HUES6 (cell line): Measurements from ENCODE around the gene GNAI3.

Experiments
- H3K27ac ChIP-seq: 2 replicates; pipeline ENCODE4 v1.7.0; 2013; ENCODE audit warnings: low read depth, mild to moderate bottlenecking, low read length, inconsistent platforms
- H3K27me3 ChIP-seq: 2 replicates; pipeline ENCODE4 v1.6.1; 2013; ENCODE audit warnings: low read length; ENCODE audit not compliant: control insufficient read depth, insufficient read depth
- H3K36me3 ChIP-seq: 2 replicates; pipeline ENCODE4 v1.6.1; 2013; ENCODE audit warnings: low read length; ENCODE audit not compliant: control insufficient read depth, insufficient read depth
- H3K4me1 ChIP-seq: 2 replicates; pipeline ENCODE4 v1.6.1; 2013; ENCODE audit warnings: low read length; ENCODE audit not compliant: control insufficient read depth, insufficient read depth
- H3K4me3 ChIP-seq: 2 replicates; pipeline ENCODE4 v1.5.1; 2013; ENCODE audit warnings: low read depth, low read length
- H3K9ac ChIP-seq: one replicate; pipeline ENCODE4 v1.6.1; 2013; ENCODE audit warnings: mild to moderate bottlenecking, low read length
- H3K9me3 ChIP-seq: 2 replicates; pipeline ENCODE4 v1.6.1; 2013; ENCODE audit warnings: low read depth, low read length; ENCODE audit not compliant: control insufficient read depth, insufficient read depth

The GNAI3 gene

DNA sequence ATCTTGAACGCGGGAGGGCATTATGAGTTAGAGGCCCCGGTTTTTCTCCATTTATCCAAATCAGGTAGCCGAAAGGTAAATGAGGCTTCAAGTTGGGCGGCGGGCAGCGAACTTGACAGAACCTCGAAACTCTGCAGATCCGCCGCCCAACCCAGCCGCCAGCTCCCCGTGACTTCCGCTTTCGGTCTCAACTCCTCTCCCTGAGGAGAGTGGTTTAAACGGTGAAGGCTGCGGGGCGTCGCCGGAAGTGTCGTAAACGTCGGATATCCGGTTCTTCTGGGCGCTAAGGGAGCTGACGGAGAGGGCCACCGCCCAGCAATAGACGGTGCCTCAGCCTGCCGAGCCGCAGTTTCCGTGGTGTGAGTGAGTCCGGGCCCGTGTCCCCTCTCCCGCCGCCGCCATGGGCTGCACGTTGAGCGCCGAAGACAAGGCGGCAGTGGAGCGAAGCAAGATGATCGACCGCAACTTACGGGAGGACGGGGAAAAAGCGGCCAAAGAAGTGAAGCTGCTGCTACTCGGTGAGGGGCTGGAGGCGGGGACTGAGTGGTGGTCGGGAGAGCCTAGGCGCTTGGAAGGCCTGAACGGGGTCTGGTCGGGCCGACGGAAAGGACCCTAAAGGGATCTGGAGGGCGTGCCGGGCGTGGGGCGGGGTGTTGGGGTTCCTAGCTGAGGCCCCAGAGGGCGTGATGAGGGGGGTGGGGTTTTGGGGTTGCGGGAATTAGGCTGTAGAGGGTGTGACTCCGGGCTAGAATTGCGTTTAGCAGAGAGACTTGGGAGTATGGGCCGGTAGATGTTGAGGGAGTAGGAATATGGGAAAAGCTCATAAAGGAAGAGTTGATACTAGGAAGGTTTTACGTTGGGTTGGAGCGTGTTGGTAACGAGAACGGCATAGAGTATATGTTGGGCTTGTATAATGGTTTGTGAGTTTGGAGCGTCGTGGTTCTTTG, at the start of gene GNAI3:
Gene GNAI3 (plus strand): TSS at position 295 of the 947 bp plus-strand sequence. CDS start 106 bp downstream, at position 401.
- Histone ChIP-seq H3K36me3 (no peaks in the 10 kb centered on the region), H3K9me3 (no peaks in the 10 kb centered on the region), H3K27ac (peak within 1 kb of the TSS; percentile 76), H3K4me3 (peak within 1 kb of the TSS; percentile 99), H3K27me3 (no peaks in the 10 kb centered on the region), H3K4me1 (peaks cover 13% of the 10 kb centered on the region), H3K9ac (peak within 1 kb of the TSS; percentile 97)

- Histone ChIP-seq H3K9ac (no peak overlapping the region), H3K4me3 (no peak overlapping the region), H3K9me3 (no peaks in the 10 kb centered on the region), H3K27me3 (no peaks in the 10 kb centered on the region), H3K4me1 (peaks cover 17% of the 10 kb centered on the region), H3K27ac (no peak overlapping the region), H3K36me3 (peaks cover 16% of the 10 kb centered on the region)
These were observed 49.3 kb upstream of the GNAI3 start for GRCh38 chr1:109499081-109499480.

DNA sequence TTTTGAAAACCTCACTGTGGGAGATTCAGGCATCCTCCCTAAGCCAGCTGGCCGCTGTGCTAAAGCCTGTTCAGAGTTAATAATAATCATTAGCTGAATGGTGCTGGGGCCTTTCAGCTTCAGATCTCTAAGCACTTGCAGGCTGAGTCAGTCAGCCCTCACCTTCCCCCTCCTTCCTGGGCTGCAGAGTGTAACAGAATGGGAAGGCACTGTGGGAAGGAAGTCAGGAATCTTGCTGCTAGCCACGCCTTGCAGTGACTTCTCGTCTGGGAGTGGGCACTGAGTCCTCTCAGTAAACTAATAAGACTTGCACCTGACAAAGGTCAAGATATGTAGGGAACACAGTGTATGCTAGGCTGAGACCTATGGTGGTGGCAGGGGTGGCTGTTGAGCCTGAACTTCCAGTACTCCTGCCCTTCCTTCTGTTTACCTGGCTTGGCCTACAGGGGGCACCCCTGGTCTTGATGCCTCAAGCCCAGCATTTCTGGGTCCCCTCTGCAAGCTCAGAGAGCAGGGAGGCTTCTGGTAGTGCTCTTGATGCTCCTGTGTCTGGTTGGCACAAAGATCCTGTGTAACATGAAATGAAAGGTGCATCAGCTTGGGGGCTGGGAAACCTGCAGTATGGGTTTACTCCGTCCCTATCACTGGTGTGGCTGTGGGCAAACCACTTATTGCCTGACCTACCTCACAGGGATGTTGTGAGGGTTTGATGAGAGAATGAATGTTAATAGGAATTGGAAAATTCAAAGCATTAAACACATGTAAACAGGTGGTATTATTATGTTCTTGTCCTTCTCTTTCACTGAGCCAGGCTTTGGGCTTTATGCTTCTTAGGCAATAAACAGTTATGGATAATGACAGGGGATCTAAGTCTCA, 48.5 kb upstream of the GNAI3 start:
- H3K9me3 ChIP-seq = no peaks in the 10 kb centered on the region
- peaks cover 17% of the 10 kb centered on the region for H3K4me1 ChIP-seq
- no peak overlapping the region for H3K9ac ChIP-seq
- peaks cover 16% of the 10 kb centered on the region for H3K36me3 ChIP-seq
- no peak overlapping the region for H3K27ac ChIP-seq
- H3K4me3 ChIP-seq = no peak overlapping the region
- no peaks in the 10 kb centered on the region for H3K27me3 ChIP-seq

- no peak overlapping the region for H3K9ac ChIP-seq
- H3K4me1 ChIP-seq = peaks cover 17% of the 10 kb centered on the region
- no peak overlapping the region for H3K4me3 ChIP-seq
- H3K27me3 ChIP-seq = peaks cover 2% of the 10 kb centered on the region; the same call in 1 of the 2 replicates
- H3K9me3 ChIP-seq = no peaks in the 10 kb centered on the region
- H3K27ac ChIP-seq = no peak overlapping the region
- peaks cover 12% of the 10 kb centered on the region for H3K36me3 ChIP-seq
These were observed 47.5 kb upstream of the GNAI3 start for GRCh38 chr1:109500941-109501381.

DNA sequence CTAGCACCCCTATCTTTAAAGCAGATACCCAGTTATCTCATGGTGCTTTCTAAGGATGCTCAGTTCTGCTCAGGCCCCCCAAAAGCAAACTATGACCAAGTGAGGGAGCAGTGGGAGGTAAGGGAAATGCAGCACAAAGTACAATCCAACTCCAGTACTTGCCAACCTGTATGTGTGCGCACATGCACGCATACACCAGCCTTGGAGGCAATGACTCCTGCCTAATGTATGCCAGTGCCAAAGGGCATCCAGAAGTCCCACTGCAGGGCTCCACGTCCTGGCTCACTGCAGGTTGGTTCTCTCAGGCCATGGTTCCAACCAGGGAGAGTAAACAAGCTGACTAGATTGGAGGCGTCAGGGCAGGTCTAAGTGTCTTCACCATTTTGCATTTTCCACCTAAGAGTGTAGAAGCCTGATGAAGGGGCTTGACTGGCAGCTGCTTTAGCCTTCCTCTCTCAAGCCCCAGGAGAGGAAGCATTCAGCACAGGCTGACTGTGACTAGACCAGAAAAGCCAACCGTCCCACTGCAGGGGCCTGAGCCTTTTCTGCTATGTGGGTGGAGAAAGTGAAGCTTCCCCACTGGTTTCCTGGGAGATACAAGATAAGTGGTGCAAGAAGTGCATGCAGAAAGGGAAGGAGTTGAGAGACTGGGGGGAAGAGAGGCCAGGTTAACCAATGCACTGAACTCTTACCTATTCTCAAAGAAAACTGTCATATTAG, 46.6 kb upstream of the GNAI3 start:
- Histone ChIP-seq H3K9me3 (no peaks in the 10 kb centered on the region), H3K9ac (no peak overlapping the region), H3K4me1 (peaks cover 17% of the 10 kb centered on the region), H3K36me3 (peaks cover 4% of the 10 kb centered on the region; the same call in 1 of the 2 replicates), H3K27me3 (peaks cover 11% of the 10 kb centered on the region; the same call in 1 of the 2 replicates), H3K27ac (no peak overlapping the region), H3K4me3 (no peak overlapping the region)

DNA sequence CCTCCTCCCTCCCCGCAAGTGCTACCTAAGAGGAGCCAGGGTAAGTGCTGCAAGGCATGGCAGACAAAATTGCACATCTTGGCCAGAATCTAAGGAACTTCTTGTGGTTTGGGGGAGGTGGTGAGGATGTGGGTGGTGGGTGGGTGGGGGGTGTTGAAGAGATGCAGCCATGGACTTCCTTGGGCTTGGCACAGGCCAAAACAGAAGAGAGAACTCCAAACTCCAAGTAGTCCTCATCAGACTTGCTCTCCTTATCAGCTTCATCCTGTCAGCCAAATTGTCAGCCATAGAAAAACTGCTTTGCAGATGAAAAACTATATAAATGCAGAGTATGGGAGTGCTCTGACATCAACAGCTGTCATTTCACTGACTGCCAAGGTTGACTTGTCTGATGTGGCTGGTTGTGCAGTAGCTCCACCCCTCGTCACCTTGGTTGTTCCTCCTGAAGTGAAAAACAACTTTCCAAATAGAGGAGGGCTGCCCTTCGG, 46.0 kb upstream of the GNAI3 start:
- Histone ChIP-seq H3K9ac (no peak overlapping the region), H3K36me3 (peaks cover 4% of the 10 kb centered on the region; the same call in 1 of the 2 replicates), H3K27ac (no peak overlapping the region), H3K4me1 (peaks cover 16% of the 10 kb centered on the region), H3K4me3 (no peak overlapping the region), H3K27me3 (peaks cover 17% of the 10 kb centered on the region; the same call in 1 of the 2 replicates), H3K9me3 (no peaks in the 10 kb centered on the region)

- Histone ChIP-seq H3K27me3 (peaks cover 32% of the 10 kb centered on the region), H3K27ac (no peak overlapping the region), H3K4me3 (no peak overlapping the region), H3K9ac (no peak overlapping the region), H3K36me3 (peaks cover 4% of the 10 kb centered on the region; the same call in 1 of the 2 replicates), H3K4me1 (peaks cover 4% of the 10 kb centered on the region), H3K9me3 (no peaks in the 10 kb centered on the region)
These were observed 44.5 kb upstream of the GNAI3 start for GRCh38 chr1:109503935-109504334.

DNA sequence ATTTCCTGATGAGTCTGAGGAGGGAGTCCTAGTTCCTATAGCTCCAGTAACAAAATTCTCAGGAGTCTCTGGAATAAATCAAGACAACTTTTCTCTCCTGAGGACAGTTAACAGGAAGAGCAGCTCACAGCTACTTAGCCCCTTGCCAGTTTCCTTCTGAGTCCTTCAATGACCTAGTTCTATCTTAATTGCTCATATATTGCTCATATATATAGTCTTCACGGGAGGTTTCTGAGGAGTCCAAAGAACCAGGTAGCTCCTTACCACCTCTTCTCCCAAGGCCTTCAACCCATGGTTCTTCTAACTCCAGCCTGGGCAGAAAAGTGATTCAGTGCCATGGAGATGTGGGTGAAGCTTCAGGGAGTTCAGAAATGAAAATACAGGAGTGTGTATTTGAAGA, 43.4 kb upstream of the GNAI3 start:
- Histone ChIP-seq H3K9me3 (no peaks in the 10 kb centered on the region), H3K36me3 (peaks cover 4% of the 10 kb centered on the region; the same call in 1 of the 2 replicates), H3K27ac (no peak overlapping the region), H3K9ac (no peak overlapping the region), H3K4me3 (no peak overlapping the region), H3K27me3 (peaks cover 42% of the 10 kb centered on the region), H3K4me1 (no peaks in the 10 kb centered on the region)

DNA sequence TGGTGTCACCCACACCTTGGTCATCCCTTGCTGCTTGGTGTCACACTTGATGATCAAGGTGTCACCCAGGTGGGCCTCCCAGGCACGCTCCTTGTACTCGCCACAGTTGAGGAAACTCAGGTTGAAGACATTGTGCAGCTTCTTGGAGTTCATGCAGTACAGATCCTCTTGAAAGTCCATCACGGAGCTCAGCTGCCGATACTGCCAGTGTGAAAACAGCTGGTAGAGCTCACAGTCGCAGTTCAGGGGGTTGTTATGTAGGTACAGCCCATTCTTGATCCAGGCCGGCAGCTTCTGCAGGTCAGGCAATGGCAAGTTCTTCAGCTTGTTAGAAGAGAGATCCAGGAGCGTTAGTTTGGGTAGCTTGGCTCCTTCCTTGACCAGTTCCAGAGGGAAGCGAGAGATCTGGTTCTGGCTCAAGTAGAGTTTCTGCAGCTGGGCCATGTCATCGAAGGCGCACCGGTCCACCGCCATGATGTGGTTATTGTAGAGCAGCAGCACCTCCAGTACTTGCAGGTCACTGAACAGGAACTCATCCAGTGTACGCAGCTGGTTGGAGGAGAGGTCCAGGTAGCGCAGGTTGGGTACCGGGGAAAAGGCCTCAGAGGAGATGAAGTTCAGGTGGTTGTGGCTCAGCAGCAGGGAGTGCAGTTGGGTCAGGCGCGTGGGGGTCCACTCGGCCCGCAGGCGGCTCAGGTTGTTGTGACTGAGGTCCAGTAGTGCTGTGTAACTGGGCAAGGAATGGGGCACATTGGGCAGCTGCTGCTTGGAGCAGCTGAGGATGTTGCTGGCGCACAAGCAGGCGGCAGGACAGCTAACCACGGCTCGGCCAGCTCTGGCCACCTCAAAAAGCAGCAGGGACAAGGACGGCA, 40.2 kb upstream of the GNAI3 start:
- Histone ChIP-seq H3K36me3 (no peaks in the 10 kb centered on the region), H3K4me3 (no peak overlapping the region), H3K27ac (no peak overlapping the region), H3K9ac (no peak overlapping the region), H3K9me3 (no peaks in the 10 kb centered on the region), H3K27me3 (peaks cover 64% of the 10 kb centered on the region), H3K4me1 (peaks cover 6% of the 10 kb centered on the region; the same call in 1 of the 2 replicates)

DNA sequence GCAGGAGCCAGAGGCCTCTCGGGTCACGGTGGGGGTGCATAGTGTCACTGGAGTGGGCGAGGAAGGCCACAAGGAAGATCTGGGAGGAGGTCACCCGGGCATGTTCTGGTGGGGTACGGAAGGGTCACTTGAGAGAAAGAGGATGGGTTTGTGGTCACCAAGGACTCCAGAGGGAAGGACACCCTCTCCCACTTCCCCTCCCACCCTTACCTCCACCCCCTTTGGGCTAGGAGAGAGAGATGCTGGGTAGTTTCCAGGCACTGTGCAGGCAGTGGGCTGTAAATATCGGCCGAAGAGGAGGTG, 39.6 kb upstream of the GNAI3 start:
- Histone ChIP-seq H3K4me1 (peaks cover 6% of the 10 kb centered on the region; the same call in 1 of the 2 replicates), H3K4me3 (peak overlapping the region; percentile 78), H3K27ac (no peak overlapping the region), H3K9me3 (no peaks in the 10 kb centered on the region), H3K9ac (no peak overlapping the region), H3K36me3 (no peaks in the 10 kb centered on the region), H3K27me3 (peaks cover 67% of the 10 kb centered on the region)
